HepG2 (cell line): ENCODE results near the gene ZNF507. TPM values are rescaled to one million over a fixed set of nuclear protein-coding genes. Genes with fewer than 3 reads are reported as not detected.

Source experiments
- ARID4A ChIP-seq: sonication (generic); formaldehyde crosslinking; IDR thresholded peaks from 2 replicates; pipeline ENCODE4 v1.5.0; 2020; ENCODE audit warnings: mild to moderate bottlenecking, missing genetic modification reagents, borderline replicate concordance
- ATF3 ChIP-seq: sonication (generic); formaldehyde crosslinking; IDR thresholded peaks from 2 replicates; pipeline ENCODE4 v1.4.0; 2020; ENCODE audit warnings: missing genetic modification reagents
- DRAP1 ChIP-seq: IDR thresholded peaks from 2 replicates; pipeline ENCODE4 v1.6.1; 2016; ENCODE audit warnings: missing genetic modification reagents, missing compliant biosample characterization
- EP300 ChIP-seq, 3 experiments: sonication (generic) in 1 of 3; formaldehyde crosslinking in 1 of 3; IDR thresholded peaks; 2 replicates each; pipeline versions ENCODE4 v1.5.1 to v1.6.1; 2011 to 2020; ENCODE audit warnings: low read depth in 2 of 3, low read length in 2 of 3, borderline replicate concordance in 1 of 3, improper control_type of control experiment in 1 of 3, mild to moderate bottlenecking in 1 of 3, missing genetic modification reagents in 1 of 3, moderate library complexity in 1 of 3
- JUND ChIP-seq: sonication (generic); formaldehyde crosslinking; IDR thresholded peaks from 2 replicates; pipeline ENCODE4 v1.8.0; 2022; ENCODE audit warnings: mild to moderate bottlenecking, missing genetic modification reagents
- KDM6A ChIP-seq: IDR thresholded peaks from 2 replicates; pipeline ENCODE4 v1.6.1; 2016; ENCODE audit warnings: low read depth
- NCOA2 ChIP-seq: sonication (generic); formaldehyde crosslinking; IDR thresholded peaks from 2 replicates; pipeline ENCODE4 v1.8.0; 2022; ENCODE audit warnings: inconsistent platforms
- NR2F6 ChIP-seq, 2 experiments: IDR thresholded peaks; 2 replicates each; pipeline ENCODE4 v1.6.1; 2016; ENCODE audit warnings: antibody characterized with exemption in 1 of 2, mild to moderate bottlenecking in 1 of 2
- PPARG ChIP-seq: conservative IDR thresholded peaks from 2 replicates; pipeline ENCODE4 v1.6.1; 2016; ENCODE audit warnings: missing biosample characterization, missing genetic modification reagents
- RFX3 ChIP-seq: IDR thresholded peaks from 2 replicates; pipeline ENCODE4 v1.6.1; 2016; ENCODE audit warnings: missing biosample characterization, missing genetic modification reagents
- SAP130 ChIP-seq: IDR thresholded peaks from 2 replicates; pipeline ENCODE4 v1.6.1; 2016; ENCODE audit warnings: low read depth
- SOX13 ChIP-seq, 3 experiments: fragments of 450-650 bp in 1 of 3; sonication (generic) in 1 of 3; formaldehyde crosslinking in 1 of 3; IDR thresholded peaks in 2 of 3; conservative IDR thresholded peaks in 1 of 3; 2 replicates each; pipeline versions ENCODE4 v1.5.0 to v1.6.1; 2016 to 2020; ENCODE audit warnings: antibody characterized with exemption in 1 of 3, mild to moderate bottlenecking in 1 of 3, missing compliant biosample characterization in 1 of 3, missing genetic modification reagents in 1 of 3, moderate library complexity in 1 of 3
- TEF ChIP-seq: sonication (generic); formaldehyde crosslinking; IDR thresholded peaks from 2 replicates; pipeline ENCODE4 v1.5.0; 2020; ENCODE audit warnings: missing genetic modification reagents
- THAP11 ChIP-seq: IDR thresholded peaks from 2 replicates; pipeline ENCODE4 v1.6.1; 2016; ENCODE audit warnings: missing biosample characterization, missing genetic modification reagents
- USF2 ChIP-seq, 2 experiments: sonication (generic) in 1 of 2; formaldehyde crosslinking in 1 of 2; IDR thresholded peaks; 2 replicates each; pipeline versions ENCODE4 v1.5.1 to v1.6.1; 2011 to 2020; ENCODE audit warnings: borderline replicate concordance in 1 of 2, low read depth in 1 of 2, low read length in 1 of 2, mild to moderate bottlenecking in 1 of 2, missing genetic modification reagents in 1 of 2, moderate library complexity in 1 of 2
- ZBTB20 ChIP-seq: sonication (generic); formaldehyde crosslinking; IDR thresholded peaks from 2 replicates; pipeline ENCODE4 v1.8.1; 2023; ENCODE audit warnings: missing genetic modification reagents, low read depth, mild to moderate bottlenecking, borderline replicate concordance
- ZNF256 ChIP-seq: sonication (generic); formaldehyde crosslinking; conservative IDR thresholded peaks from 2 replicates; pipeline ENCODE4 v1.4.0; 2020; ENCODE audit warnings: missing genetic modification reagents
- ZNF292 ChIP-seq: sonication (generic); formaldehyde crosslinking; IDR thresholded peaks from 2 replicates; pipeline ENCODE4 v1.8.1; 2022; ENCODE audit warnings: mild to moderate bottlenecking, low read depth, missing genetic modification reagents, borderline replicate concordance
- ZNF431 ChIP-seq: sonication (generic); formaldehyde crosslinking; IDR thresholded peaks from 2 replicates; pipeline ENCODE4 v1.9.0; 2022; ENCODE audit warnings: missing genetic modification reagents, low read depth, mild to moderate bottlenecking, borderline replicate concordance
- polyA plus RNA-seq, 8 experiments: library from polyadenylated mRNA; depleted of rRNA in 3 of 8; stranded (reverse) in 7 of 8; unstranded in 1 of 8; fragments of >200 nt; fragmentation: Illumina TruSeq in 4 of 8; extraction: Trizol in 4 of 8; gene quantifications; 2 replicates each; pipeline versions ENCODE4 v1.2.1 to v1.2.3, GENCODE V29; 2011 to 2016; ENCODE audit warnings: low read depth in 4 of 8, missing spikeins in 1 of 8, mixed read lengths in 1 of 8; ENCODE audit not compliant: insufficient read depth in 1 of 8
- total RNA-seq, 5 experiments: library from RNA; depleted of rRNA; stranded (reverse); fragments of >200 nt; fragmentation: Illumina TruSeq; extraction: Trizol; gene quantifications; 2 replicates each; pipeline ENCODE4 v1.2.3, GENCODE V29; 2016; ENCODE audit warnings: low read depth in 1 of 5

Gene ZNF507
- total and polyA plus RNA-seq, 2 of the 13 experiments (the other 11 are each of a cell fraction or from before 2014, with no cell fraction given): 7.3 to 10.9 TPM

- TF ChIP-seq USF2 (IDR thresholded peaks at IDR 0.05; ENCODE audit: low read depth, low read length): no peak
- TF ChIP-seq USF2 (CRISPR knock-in tag; IDR thresholded peaks at IDR 0.05; ENCODE audit: borderline replicate concordance): no peak
- TF ChIP-seq EP300 (IDR thresholded peaks at IDR 0.05; ENCODE audit: low read depth in 2 of 2, low read length in 2 of 2): 0 out of 4 replicates have a peak, but pooled peaks of 1 of the 2 experiments have one; percentile 41
- TF ChIP-seq EP300 (CRISPR knock-in tag; IDR thresholded peaks at IDR 0.05; ENCODE audit: borderline replicate concordance): no peak
- TF ChIP-seq ZBTB20 (CRISPR knock-in tag): peak; percentile 58; the same call in 1 of the 2 replicates
- peak; percentile 21; the same call in 1 of the 2 replicates for TF ChIP-seq NCOA2 (CRISPR knock-in tag)
- no peak for TF ChIP-seq DRAP1
- TF ChIP-seq SOX13 (IDR thresholded peaks at IDR 0.05): no peak
- peak in 1 of 2 experiments; percentile 55; a peak in 1 of 4 replicates for TF ChIP-seq SOX13 (CRISPR knock-in tag; conservative IDR thresholded peaks at IDR 0.05 in 1 of 2, IDR thresholded peaks at IDR 0.05 in 1 of 2)
- TF ChIP-seq KDM6A: 0 out of 2 replicates have a peak, but pooled peaks have one; percentile 10
- TF ChIP-seq ZNF256: no peak
- TF ChIP-seq PPARG (CRISPR knock-in tag): peak; percentile 76; the same call in 1 of the 2 replicates
- TF ChIP-seq JUND (CRISPR knock-in tag): peak; percentile 30; the same call in 1 of the 2 replicates
- TF ChIP-seq NR2F6 (IDR thresholded peaks at IDR 0.05): peak; percentile 80
- peak; percentile 82 for TF ChIP-seq NR2F6 (CRISPR knock-in tag; IDR thresholded peaks at IDR 0.05)
- TF ChIP-seq ATF3 (CRISPR knock-in tag): peak; percentile 35; the same call in 1 of the 2 replicates
- TF ChIP-seq ARID4A (CRISPR knock-in tag): peak; percentile 18; the same call in 1 of the 2 replicates
- TF ChIP-seq ZNF292 (CRISPR knock-in tag): peak; percentile 47; the same call in 1 of the 2 replicates
- peak; percentile 28; the same call in 1 of the 2 replicates for TF ChIP-seq THAP11 (CRISPR knock-in tag)
- no peak for TF ChIP-seq ZNF431 (CRISPR knock-in tag)
- no peak for TF ChIP-seq RFX3 (CRISPR knock-in tag)
- peak; percentile 62 for TF ChIP-seq SAP130 (CRISPR knock-in tag)
- no peak for TF ChIP-seq TEF (CRISPR knock-in tag)
Measured at GRCh38 chr19:32350471-32350865, 5.1 kb downstream of the ZNF507 start (continued).
